HG03060 (cell line): ENCODE measurements around the gene ZNF584.
"Not testable (repeated sequence)": the region's sequence is repeated elsewhere in the genome, so short reads cannot be mapped to it uniquely, and the experiment has no call there.

Source experiments
- ATAC-seq: cut with Tn5 transposase; IDR thresholded peaks from one replicate; pipeline ENCODE4 v1.9.1; 2021; ENCODE audit warnings: low read depth, moderate number of reproducible peaks; ENCODE audit not compliant: unreplicated experiment

Gene ZNF584

DNA sequence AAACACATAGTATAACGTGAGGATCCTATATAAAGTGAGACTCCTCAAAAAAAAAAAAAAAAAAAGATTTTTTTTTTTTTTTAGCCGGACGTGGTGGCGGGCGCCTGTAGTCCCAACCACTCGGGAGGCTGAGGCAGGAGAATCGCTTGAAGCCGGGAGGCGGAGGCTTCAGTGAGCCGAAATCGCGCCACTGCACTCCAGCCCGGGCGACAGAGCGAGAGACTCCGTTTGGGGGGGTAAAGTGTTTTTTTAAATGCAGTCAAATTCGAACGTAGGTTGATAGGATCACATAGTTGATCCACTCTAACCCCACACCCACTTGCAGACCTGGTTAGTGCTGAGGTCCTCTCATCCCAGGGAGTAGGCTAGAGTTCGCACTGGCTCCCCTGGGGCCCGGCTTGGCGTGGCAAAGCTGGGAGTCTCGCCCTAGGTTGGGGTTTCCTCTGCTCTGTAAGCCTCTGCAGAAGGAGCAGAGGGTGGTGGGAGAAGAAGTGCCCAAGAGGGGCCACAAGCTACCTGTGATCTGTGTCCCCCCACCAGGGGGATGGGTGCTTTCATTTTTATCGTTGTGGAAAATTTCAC is 6.5 kb upstream of the ZNF584 start:
- ATAC-seq, result no peak

DNA sequence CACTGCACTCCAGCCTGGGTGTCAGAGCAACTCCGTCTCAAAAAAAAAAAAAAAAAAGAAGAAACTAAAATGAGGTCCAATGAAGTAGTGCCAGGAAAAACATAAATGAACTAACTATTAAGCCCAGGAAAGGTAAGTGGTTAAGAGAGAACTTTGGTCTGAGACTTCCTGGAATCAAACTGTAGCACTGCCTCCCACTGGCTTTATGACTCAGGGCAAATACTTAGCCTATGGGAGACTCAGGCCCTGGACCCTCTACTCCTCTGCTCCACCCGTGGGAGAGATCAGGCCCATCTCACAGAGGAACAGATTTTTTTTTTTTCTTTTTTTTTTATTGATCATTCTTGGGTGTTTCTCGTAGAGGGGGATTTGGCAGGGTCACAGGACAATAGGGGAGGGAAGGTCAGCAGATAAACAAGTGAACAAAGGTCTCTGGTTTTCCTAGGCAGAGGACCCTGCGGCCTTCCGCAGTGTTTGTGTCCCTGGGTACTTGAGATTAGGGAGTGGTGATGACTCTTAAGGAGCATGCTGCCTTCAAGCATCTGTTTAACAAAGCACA is 4.5 kb upstream of the ZNF584 start:
- ATAC-seq, result not testable (repeated sequence)

DNA sequence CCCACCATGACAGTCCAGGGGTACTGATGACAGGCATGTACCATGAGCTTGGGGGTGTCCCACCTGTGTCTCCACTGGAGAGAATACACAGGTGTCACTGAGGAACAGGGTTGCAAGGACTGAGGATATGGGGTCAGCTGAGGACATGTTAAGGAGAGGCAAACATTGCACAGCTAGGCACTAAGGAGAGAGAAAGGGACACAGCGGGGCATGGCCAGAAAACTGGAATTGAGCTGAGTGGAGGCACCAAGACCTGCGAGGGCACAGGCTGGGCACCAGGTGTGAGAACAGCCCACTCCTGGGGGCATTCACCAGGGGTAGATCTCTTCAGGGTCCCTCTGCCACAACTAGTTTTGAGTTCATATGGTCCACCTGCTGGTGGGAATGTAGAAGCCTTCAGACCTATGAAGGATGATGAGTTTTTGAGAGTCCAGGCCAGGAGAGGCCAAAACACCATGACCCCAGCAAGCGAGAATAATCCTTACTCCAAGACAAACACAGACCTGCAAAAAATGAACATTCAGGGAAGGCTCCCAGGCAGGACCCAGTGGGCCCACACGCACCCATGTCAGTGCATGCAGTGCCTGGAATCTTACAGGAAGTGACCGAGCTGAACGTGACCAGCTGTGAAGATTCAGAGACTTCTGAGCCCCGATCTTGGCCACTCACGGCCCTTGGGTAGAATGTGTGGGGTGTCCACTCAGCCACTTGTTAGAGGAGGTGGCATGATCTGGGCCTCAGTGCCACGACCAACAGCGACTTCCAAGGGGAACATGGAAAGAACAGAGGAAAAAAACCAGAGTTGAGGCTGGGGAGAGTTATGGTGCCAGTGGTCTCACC is 1.4 kb upstream of the ZNF584 start:
- ATAC-seq, result no peak

DNA sequence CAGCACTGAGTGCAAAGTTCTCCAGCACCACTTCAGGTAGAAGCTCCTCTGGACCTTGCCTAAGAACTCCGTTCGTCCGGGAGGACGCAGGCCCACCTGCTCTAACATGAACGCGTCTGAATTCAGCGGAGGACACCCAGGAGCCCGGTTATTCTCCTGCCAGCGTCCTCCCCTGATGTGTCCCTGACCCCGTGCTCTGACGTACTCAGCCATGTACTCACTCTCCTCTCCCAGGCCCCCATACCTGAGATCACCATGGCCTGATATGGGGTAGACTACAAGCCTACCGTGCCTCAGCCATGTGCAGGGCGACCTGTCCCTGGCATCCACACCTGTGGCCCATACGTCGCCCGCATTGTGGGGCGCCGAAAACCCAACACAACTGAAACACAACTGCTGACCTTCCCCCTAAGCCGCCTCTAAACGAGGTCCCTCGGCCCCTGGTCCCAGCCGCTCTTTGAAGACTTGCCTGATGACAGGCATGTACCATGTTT is 744 bp upstream of the ZNF584 start:
- no peak for ATAC-seq

DNA sequence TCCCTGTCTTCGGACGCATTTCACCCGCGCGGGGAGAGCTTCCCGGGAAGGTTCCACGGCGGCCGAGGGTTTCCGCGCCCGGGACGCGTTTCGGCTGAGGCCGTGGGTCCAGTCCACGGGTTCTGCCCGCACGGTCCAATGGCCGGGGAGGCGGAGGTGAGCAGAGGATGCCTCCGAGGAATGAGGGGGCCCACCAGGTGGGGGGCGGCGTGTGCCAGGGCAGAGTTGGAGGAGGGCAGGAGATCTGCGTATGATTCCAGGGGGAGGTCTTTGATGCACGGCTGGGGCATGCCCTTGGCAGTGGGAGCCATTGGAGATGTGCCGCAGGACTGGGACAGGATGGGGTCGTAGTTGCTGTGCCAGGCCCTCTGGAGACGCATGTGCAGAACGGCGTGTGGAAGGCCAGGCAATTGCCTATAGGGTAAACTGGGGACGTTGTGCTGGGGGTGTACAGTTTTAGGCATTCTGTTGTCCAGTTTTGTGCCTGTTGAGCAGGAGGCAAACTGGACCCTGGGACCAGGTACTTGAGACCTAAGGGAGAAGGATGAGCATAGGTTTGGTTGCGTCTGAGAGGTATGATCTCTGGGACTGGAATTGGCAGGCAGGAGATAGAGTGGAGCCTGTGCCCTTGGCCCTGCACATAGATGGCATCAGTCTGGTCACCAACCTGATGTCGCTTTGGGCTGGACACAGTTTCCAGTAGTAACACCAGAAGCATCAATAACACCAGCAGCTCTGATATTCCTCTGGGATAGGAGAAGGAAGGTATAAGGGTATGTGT is 751 bp downstream of the ZNF584 start:
- ATAC-seq, result no peak

DNA sequence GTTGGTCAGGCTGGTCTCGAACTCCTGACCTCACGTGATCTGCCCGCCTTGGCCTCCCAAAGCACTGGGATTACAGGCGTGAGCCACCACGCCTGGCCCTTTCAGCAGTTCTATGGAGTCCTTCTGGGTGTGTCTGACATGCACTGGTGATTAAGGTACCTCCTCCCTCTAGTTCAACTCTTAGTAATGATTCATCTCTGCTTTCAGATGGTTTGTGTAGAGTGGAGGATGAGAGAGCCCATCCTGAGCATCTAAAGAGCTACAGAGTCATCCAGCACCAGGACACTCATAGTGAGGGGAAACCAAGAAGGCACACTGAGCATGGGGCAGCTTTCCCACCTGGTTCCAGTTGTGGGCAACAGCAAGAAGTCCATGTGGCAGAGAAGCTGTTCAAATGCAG is 8.2 kb downstream of the ZNF584 start:
- no peak for ATAC-seq

DNA sequence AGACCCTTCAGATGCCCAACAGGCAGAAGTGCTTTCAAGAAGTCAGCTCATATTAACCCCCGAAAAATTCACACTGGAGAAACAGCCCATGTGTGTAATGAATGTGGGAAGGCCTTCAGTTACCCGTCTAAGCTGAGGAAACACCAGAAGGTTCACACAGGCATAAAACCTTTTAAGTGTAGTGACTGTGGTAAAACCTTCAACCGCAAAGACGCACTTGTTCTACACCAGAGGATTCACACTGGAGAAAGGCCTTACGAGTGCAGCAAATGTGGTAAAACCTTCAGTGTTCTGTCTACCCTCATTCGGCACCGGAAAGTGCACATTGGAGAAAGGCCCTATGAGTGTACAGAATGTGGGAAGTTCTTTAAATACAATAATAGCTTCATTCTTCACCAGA is 8.6 kb downstream of the ZNF584 start:
- ATAC-seq, result no peak

DNA sequence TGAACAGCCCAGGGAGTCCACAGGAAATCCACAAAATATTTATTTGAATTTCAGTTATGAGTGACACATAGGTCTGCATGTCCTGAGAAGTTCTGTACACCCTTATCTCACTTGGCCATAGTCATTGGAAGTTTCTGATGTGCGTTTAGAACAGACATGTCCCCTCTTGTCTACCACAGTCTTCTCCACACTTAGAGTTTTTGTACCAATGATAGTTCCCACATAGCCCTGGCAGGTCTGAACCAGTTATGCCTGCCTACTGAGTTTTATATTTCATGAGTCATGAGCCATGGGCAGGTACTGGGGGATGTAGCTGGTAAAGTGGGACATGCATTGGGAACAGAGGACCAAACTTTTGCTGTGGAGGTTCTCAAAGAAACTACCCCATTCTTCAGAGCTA is 20.2 kb downstream of the ZNF584 start:
- no peak for ATAC-seq

DNA sequence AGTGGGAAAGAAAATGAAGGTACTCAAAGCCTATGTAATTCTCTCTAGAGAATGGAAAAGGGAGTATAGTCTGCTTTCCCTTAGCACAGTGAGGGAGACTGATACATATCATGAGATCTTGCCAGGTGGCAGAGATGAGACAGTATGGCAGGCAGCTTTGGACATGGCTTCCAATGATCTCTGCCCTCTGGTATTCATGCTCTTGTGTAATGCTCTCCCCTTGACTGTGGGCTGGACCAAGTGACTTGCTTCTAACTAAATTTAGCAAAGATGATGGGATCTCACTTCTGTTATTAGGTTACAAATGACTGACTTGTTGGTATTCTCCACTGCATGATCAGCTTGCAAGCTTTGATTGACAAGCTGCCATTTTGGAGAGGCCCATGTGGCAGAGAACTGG is 21.3 kb downstream of the ZNF584 start:
- no peak for ATAC-seq

DNA sequence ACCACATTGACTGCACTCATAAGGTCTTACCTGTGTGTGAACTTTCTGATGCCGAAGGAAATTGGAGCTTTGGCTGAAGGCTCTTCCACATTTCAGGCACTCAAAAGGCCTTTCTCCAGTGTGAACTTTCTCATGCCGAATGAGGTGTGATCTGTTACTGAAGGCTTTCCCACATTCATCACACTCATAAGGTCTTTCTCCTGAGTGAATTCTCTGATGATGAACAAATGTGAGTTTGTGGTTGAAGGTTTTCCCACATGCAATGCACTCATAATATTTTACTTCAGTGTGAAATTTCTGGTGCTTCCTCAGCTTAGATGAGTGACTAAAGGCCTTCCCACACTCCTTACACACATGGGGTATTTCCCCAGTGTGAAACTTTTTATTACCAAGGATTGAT is 25.8 kb downstream of the ZNF584 start:
- ATAC-seq, result no peak

DNA sequence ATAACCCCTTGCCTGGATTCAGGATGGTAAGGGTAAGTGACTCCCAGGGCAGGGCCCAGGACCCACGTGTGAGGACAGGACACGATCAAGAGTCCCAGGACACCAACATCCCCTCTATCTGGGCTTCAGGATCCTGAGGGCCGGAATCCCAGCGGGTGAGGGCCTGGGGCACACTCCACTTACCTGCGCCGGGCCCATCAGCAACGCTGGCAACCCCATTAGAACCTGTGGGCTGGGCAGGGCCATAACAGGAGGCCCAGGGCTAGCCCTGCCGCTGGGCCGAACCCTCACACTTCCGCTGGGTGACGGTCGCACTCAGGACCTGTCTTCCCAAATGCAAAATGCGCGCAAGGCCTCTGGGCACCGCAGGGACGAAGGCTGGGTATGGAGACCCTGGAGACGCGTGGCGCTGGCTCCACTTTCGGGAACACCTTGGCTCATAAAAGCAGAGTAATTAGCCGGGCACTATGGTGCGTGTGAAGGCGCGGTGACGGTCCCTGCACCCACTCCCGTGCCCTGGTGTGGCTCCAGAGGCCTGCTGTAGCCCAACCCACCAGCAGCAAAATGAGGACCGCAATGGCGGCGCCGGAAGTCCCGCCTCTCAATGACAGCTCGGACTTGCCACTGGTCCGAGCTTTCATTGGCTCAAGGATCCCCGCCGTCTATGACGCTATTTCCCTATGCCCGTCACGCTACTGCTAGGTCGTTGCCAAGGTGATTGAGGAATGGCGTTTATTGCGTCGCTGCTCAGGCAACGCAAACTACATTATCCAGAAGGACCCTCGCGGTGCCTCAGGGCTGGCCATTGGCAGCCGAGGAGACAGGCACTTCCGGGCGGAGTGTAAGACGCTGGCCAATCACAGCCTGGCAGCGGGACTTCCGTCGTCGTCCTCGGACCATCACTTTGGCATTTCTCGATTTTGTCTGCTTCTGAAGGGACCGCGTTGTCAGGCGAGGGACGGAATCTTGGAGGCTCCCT is 31.4 kb downstream of the ZNF584 start, which contains the start of gene ZNF132:
Gene ZNF132 (minus strand): TSS at position 578 of the 979 bp plus-strand sequence. CDS start 332 bp downstream, at position 246.
- peak; percentile 96 for ATAC-seq

DNA sequence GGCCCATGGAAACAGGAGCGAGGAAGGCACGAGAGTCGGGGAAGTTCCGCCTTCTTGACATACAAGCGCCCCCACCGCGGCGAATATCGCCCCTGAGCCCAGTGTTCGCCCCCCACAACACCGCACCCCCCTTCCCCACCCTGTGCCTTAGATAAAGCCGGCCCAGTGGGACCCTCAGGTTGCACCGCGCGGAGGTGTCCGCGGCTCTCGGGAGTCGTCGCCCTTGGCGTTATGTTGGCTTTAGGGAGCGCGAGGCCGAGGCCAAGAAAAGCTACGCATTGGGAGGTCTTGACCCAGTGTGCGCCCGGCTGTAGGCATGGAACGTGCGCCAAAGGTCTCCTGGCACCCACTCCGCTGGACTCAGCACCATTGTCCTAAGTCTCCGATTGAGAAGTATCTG is 32.1 kb downstream of the ZNF584 start:
- ATAC-seq, result no peak

DNA sequence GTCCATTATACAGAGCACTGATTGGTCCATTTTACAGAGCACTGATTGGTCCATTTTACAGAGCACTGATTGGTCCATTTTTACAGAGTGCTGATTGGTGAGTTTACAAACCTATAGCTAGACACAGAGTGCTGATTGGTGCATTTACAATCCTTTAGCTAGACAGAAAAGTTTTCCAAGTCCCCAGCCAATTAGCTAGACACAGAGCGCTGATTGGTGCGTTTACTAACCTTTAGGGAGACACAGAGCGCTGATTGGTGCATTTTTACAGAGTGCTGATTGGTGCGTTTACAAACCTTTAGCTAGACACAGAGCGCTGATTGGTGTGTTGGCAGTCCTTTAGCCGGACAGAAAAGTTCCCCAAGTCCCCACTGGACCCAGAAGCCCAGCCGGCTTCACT is 34.5 kb downstream of the ZNF584 start:
- not testable (repeated sequence) for ATAC-seq

DNA sequence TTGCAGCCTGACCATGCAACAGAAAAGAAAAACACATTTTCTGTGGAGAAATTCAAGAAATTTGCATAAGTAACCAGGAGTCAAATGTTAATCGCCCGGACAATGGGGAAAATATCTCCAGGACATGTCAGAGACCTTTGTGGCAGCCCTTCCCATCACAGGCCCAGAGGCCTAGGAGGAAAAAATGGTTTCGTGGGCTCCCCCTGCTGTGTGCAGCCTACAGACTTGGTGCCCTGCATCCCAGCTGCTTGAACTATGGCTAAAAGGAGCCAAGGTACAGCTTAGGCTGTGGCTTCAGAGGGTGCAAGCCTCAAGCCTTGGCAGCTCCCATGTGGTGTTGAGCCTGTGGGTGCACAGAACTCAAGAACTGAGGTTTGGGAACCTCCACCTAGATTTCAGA is 40.4 kb downstream of the ZNF584 start:
- not testable (repeated sequence) for ATAC-seq

DNA sequence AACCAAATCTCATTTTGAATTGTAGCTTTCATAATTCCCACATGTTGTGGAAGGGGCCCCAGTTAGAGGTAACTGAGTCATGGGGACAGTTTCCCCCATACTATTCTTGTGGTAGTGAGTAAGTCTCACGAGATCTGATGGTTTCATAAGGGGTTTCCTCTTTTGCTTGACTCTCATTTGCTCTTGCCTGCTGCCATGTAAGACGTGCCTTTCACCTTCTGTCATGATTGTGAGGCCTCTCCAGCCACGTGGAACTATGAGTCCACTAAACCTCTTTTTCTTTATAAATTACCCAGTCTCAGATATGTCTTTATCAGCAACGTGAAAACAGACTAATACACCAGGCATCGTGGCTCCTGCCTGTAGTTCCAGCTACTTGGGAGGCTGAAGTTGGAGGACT is 41.5 kb downstream of the ZNF584 start:
- not testable (repeated sequence) for ATAC-seq

DNA sequence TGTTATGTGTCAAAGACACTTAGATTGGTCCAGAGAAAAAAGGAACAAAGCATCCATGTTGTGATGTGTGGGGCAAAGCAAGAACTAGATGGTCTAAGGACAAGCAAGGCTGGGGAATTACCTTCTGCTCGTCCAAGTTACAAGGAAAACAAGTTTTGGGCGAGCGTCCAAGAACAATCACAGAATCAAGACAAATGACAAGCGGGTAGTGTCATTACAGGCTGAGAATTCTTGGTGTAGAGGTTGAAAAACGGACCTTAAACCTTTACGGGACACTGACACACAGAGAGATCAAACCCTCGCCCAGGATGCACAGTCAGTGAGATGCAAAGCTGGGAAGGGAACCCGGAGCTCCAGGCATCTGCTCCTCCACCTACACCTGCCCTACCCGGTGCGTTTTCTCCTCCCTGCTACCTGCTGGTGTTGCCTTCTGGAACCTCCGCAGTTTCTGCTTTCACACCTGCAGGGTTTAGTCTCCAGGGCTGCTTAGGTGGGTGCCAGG is 42.5 kb downstream of the ZNF584 start:
- ATAC-seq, result no peak

DNA sequence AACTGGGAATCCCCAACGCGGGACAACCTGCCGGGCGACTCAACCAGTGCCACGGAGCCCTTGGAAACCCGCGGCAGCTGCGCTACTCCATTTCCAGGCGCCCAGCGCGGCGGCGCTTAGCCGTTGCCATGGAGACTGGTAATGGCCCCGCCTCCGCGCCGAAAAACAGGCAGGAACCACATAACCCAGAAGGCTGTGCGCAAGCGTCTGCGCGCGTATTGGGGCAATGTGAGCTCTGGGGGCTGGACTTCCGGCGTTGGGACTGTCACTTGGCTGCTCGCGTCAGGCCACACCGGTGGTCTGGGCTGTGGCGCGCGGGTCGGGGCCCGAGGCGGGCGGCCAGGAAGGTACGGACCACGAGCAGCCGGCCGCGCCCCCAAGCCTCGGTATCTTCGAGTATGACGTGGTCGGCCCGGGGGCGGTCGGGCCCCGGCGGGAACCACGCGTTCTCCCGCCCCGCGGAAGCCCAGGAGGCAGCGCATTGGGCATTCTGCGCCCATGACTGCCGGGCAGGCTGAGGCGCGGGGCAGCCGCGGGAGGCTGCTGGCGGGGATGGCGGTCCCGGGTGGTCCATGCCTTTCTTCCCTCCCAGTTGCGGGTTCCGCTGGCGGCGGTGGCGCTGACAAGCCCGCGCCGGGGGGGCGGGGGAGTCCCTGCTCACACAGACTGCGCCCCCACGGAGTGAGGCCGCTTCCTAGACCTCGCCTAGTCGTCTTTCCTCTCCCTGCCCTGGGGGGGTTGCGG is 43.1 kb downstream of the ZNF584 start, which contains the start of gene ZNF324B:
Gene ZNF324B (plus strand): TSS at position 265 of the 744 bp plus-strand sequence. CDS start 2,080 bp downstream, outside the sequence.
- ATAC-seq, result peak; percentile 93

DNA sequence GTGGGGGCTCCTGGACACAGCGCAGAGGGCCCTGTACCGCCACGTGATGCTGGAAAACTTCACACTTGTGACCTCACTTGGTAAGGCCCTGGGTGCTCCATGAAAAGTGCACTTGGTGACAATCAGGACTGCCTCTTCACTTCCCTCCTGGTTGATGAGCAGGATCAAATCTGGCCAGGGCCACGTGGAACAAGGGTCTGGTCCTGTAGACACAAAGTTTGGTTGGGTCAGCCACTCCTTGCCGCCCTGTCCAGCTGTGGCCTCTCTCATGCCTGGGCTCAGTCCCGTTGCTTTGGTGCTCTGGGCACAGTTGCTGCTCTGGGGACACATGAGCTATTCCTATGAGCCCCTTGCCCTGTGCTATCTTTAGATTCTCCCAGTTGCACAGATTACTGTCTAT is 45.3 kb downstream of the ZNF584 start:
- ATAC-seq, result no peak

DNA sequence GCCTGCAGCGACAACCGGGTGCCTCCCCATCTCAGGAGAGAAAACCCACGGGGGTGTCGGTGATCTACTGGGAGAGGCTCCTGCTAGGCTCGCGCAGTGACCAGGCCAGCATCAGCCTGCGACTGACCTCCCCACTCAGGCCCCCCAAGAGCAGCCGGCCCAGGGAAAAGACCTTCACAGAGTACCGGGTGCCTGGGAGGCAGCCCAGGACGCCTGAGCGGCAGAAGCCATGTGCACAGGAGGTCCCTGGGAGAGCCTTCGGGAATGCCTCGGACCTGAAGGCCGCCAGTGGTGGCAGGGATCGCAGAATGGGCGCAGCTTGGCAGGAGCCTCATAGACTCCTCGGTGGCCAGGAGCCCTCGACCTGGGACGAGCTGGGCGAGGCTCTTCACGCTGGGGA is 46.9 kb downstream of the ZNF584 start:
- no peak for ATAC-seq
